K562 (cell line): ENCODE measurements around the gene RNF114. TPM values are rescaled to one million over a fixed set of nuclear protein-coding genes. Genes with fewer than 3 reads are reported as not detected.
A peak's percentile ranks its signal among the peaks of the same experiment; 100 is the strongest.

ENCODE experiments used
- ATAC-seq: fragments of 200-7000 bp; cut with Tn5 transposase; 3 replicates; pipeline ENCODE4 v1.9.1; 2020; ENCODE audit warnings: moderate library complexity
- BruUV-seq: library from RNA; stranded (reverse); fragments of 400-500 nt; replicated peaks from 2 replicates; lab custom pipeline; 2021; lab: Mats Ljungman, UMichigan
- CTCF ChIA-PET: fragments of 300-600 bp; formaldehyde crosslinking; extraction: SDS; loops from one replicate; lab custom pipeline; 2021; ENCODE audit warnings: low intra/inter-chr PET ratio; lab: Yijun Ruan, JAX
- POLR2A ChIA-PET: fragments of 300-600, 350-650 bp; sonication (Branson Sonifier 250); formaldehyde crosslinking; extraction: SDS; loops from one replicate; lab custom pipeline; 2021; ENCODE audit warnings: antibody characterized with exemption, inconsistent platforms; lab: Yijun Ruan, JAX
- DNase-seq, 4 experiments: peaks; one replicate each; pipeline versions ENCODE4 v3.0.0 to v3.0.0-alpha.2; 2011 to 2018; ENCODE audit warnings: low spot score in 3 of 4, mixed read lengths in 3 of 4; ENCODE audit errors: extremely low read depth in 1 of 4
- FAIRE-seq: peaks from 2 replicates; lab custom pipeline; 2011; peaks lifted over from hg19 to GRCh38; lab: Jason Lieb, UNC
- H2AFZ ChIP-seq: 2 replicates; pipeline ENCODE4 v1.6.0; 2011; ENCODE audit warnings: low read depth, low read length, control low read depth, inconsistent platforms
- H3K27ac ChIP-seq: fragments of 200-600 bp; 3 replicates; pipeline ENCODE4 v1.8.0; 2011; ENCODE audit warnings: low read depth, mild to moderate bottlenecking, control low read depth, inconsistent platforms, low read length, moderate library complexity, mixed read lengths; ENCODE audit errors: extremely low read depth
- H3K27me3 ChIP-seq, 2 experiments: fragments of 300-600 bp in 1 of 2; 2 replicates in 1 of 2; 3 replicates in 1 of 2; pipeline versions ENCODE4 v1.6.0 to v1.8.0; 2011; ENCODE audit warnings: inconsistent platforms in 2 of 2, low read length in 2 of 2, mild to moderate bottlenecking in 1 of 2, mixed read lengths in 1 of 2, moderate library complexity in 1 of 2; ENCODE audit not compliant: control insufficient read depth in 2 of 2, insufficient read depth in 2 of 2
- H3K36me3 ChIP-seq: fragments of 300-600 bp; 3 replicates; pipeline ENCODE4 v1.8.0; 2011; ENCODE audit warnings: mild to moderate bottlenecking, low read length, inconsistent platforms; ENCODE audit not compliant: control insufficient read depth, insufficient read depth
- H3K4me1 ChIP-seq, 2 experiments: fragments of 200-600 bp in 1 of 2; replicated peaks in 1 of 2; 2 replicates in 1 of 2; 3 replicates in 1 of 2; pipeline versions ENCODE4 v1.5.1 to v1.8.0; 2011; ENCODE audit warnings: inconsistent platforms in 2 of 2, low read length in 2 of 2, mild to moderate bottlenecking in 1 of 2, mixed read lengths in 1 of 2, moderate library complexity in 1 of 2; ENCODE audit not compliant: control insufficient read depth in 2 of 2, insufficient read depth in 2 of 2
- H3K4me2 ChIP-seq: 2 replicates; pipeline ENCODE4 v1.6.1; 2011; ENCODE audit warnings: low read length, control low read depth, inconsistent platforms, mixed read lengths; ENCODE audit not compliant: insufficient read depth
- H3K4me3 ChIP-seq: fragments of 200-600 bp; sonication (generic), shearing (Covaris generic); 2 replicates; pipeline ENCODE4 v1.5.1; 2016; ENCODE audit warnings: control low read depth, inconsistent platforms
- H3K79me2 ChIP-seq: fragments of 200-600 bp; 3 replicates; pipeline ENCODE4 v1.8.0; 2011; ENCODE audit warnings: low read length, inconsistent platforms; ENCODE audit not compliant: control insufficient read depth, insufficient read depth
- H3K9ac ChIP-seq, 2 experiments: 2 replicates each; pipeline versions ENCODE4 v1.6.0 to v1.6.1; 2011; ENCODE audit warnings: low read depth in 2 of 2, low read length in 2 of 2, control low read depth in 1 of 2, inconsistent platforms in 1 of 2, mild to moderate bottlenecking in 1 of 2, mixed read lengths in 1 of 2; ENCODE audit not compliant: insufficient read depth in 1 of 2
- H3K9me1 ChIP-seq: one replicate; pipeline ENCODE4 v1.6.0; 2011; ENCODE audit warnings: inconsistent platforms, mild to moderate bottlenecking, low read length, moderate library complexity; ENCODE audit not compliant: control insufficient read depth, insufficient read depth
- H3K9me3 ChIP-seq: replicated peaks from 2 replicates; pipeline ENCODE4 v1.5.1; 2011; ENCODE audit warnings: low read depth, low read length, inconsistent platforms; ENCODE audit not compliant: control insufficient read depth, insufficient read depth
- H4K20me1 ChIP-seq: replicated peaks from 2 replicates; pipeline ENCODE4 v1.6.1; 2011; ENCODE audit warnings: low read length, inconsistent platforms, mixed read lengths; ENCODE audit not compliant: control insufficient read depth, insufficient read depth
- IFI16 ChIP-seq: fragments of 250-450 bp; sonication (Bioruptor Pico); IDR thresholded peaks from 2 replicates; pipeline ENCODE4 v2.1.2; 2022; ENCODE audit warnings: mild to moderate bottlenecking, inconsistent platforms
- ILF3 ChIP-seq: fragments of 450-650 bp; IDR thresholded peaks from 2 replicates; pipeline ENCODE4 v1.6.1; 2018; ENCODE audit warnings: antibody characterized with exemption, mild to moderate bottlenecking, moderate library complexity, borderline replicate concordance
- NR2C2 ChIP-seq, 2 experiments: fragments of 200-800 bp in 1 of 2; sonication (Bioruptor generic) in 1 of 2; sonication (generic) in 1 of 2; formaldehyde crosslinking in 1 of 2; IDR thresholded peaks; 2 replicates each; pipeline versions ENCODE4 v1.6.1 to v1.8.0; 2016 to 2022; ENCODE audit warnings: mild to moderate bottlenecking in 1 of 2, missing compliant biosample characterization in 1 of 2, missing genetic modification characterization in 1 of 2, missing genetic modification reagents in 1 of 2
- POLR2G ChIP-seq: fragments of 200-400 bp; formaldehyde crosslinking; IDR thresholded peaks from 2 replicates; pipeline ENCODE4 v1.6.1; 2017; ENCODE audit warnings: low read depth, mild to moderate bottlenecking, antibody characterized with exemption, low read length, moderate library complexity
- RBFOX2 ChIP-seq: fragments of 200-400 bp; formaldehyde crosslinking; IDR thresholded peaks from 2 replicates; pipeline ENCODE4 v1.6.1; 2017; ENCODE audit warnings: low read depth, mild to moderate bottlenecking, low read length, moderate library complexity
- ZFX ChIP-seq: sonication (generic); formaldehyde crosslinking; IDR thresholded peaks from 2 replicates; pipeline ENCODE4 v1.8.0; 2022; ENCODE audit warnings: mild to moderate bottlenecking, missing genetic modification reagents, moderate library complexity
- ZNF3 ChIP-seq: fragments of 250-450 bp; sonication (Bioruptor Pico); IDR thresholded peaks from 2 replicates; pipeline ENCODE4 v1.5.0; 2021; ENCODE audit warnings: mild to moderate bottlenecking, moderate library complexity
- ZNF311 ChIP-seq: fragments of 250-450 bp; sonication (Bioruptor Pico); IDR thresholded peaks from 2 replicates; pipeline ENCODE4 v1.4.0; 2020; ENCODE audit warnings: mild to moderate bottlenecking, moderate library complexity
- ZNF316 ChIP-seq: fragments of 450-650 bp; IDR thresholded peaks from 2 replicates; pipeline ENCODE4 v1.6.1; 2016
- WGBS: fragments of 100-300 bp; shearing (Covaris generic); methylation state at CpG from one replicate; pipeline ENCODE4 v1.1.6; 2016; ENCODE audit warnings: low coverage, mixed read lengths; ENCODE audit not compliant: insufficient coverage; ENCODE audit errors: missing lambda C conversion rate; 5-methylcytosine and 5-hydroxymethylcytosine counted together
- in situ Hi-C: fragments of 300-500 bp; cut with MboI; formaldehyde crosslinking; loops from 4 replicates; pipeline ENCODE4 v1.15.0; 2018; ENCODE audit warnings: inconsistent platforms, mixed read lengths
- intact Hi-C: fragments of 100-400 bp; cut with micrococcal nuclease; formaldehyde crosslinking; loops from 2 replicates; pipeline ENCODE4 v1.14.2; 2022
- polyA plus RNA-seq, 8 experiments: library from polyadenylated mRNA; depleted of rRNA in 4 of 8; stranded (reverse) in 5 of 8; unstranded in 3 of 8; fragments of >200 nt; fragmentation: Nextera tagmentation in 2 of 8; fragmentation: Illumina TruSeq in 1 of 8; extraction: Ambion mirVana in 2 of 8; extraction: Trizol in 1 of 8; gene quantifications; 2 replicates each; pipeline versions ENCODE4 v1.2.1 to v1.2.3, GENCODE V29; 2011 to 2014; ENCODE audit warnings: inconsistent platforms in 1 of 8, missing spikeins in 1 of 8
- total RNA-seq, 7 experiments: library from RNA; depleted of rRNA in 6 of 7; stranded (reverse); fragments of >200 nt in 6 of 7; fragmentation: Illumina TruSeq in 2 of 7; extraction: Trizol in 2 of 7; gene quantifications; 2 replicates each; pipeline versions ENCODE4 v1.2.1 to v1.2.3, GENCODE V29; 2011 to 2021; ENCODE audit warnings: low replicate concordance in 1 of 7
- TF ChIP-seq, protein P1 (sequence below): sonication (generic); formaldehyde crosslinking; IDR thresholded peaks from 2 replicates; pipeline ENCODE4 v1.8.1; 2023; ENCODE audit warnings: mild to moderate bottlenecking, missing genetic modification reagents
- TF ChIP-seq, protein P2 (sequence below): sonication (generic); formaldehyde crosslinking; IDR thresholded peaks from 2 replicates; pipeline ENCODE4 v1.8.1; 2022; ENCODE audit warnings: missing genetic modification reagents

The RNF114 gene
- total and polyA plus RNA-seq, 9 of the 15 experiments (the other 6 are each of a cell fraction or from before 2014, with no cell fraction given): 38.6 to 111 (median 62.6) TPM

DNA sequence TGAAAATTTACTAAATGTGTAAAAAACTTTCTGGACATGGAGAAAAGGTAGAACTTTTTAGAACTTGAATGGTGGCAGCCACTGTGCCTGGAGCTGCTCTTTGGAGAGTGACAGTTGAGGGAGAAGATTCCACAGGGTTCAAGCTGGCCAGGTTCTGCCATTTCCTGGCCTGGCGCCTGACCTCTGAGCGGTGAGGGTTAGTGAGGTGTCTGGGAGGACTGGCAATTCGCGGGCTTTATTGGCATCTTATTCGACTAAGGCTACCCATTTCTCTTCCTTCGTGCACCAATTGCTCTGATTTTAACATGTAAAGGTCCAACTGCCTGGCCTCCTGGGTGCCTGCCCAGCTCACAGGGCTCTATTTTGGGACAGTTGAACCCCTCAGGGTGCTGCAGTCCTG is 49.0 kb downstream of the RNF114 start:
- POLR2A ChIA-PET: interaction anchor here (0.7 to 6.3 kb wide), 14 partner anchors 8 to 203 kb away, joined by 3 to 78 read pairs (median 6); no protein-coding TSS in a partner anchor
- TF ChIP-seq ZNF3 (CRISPR knock-in tag): no peak
- TF ChIP-seq RBFOX2: peak; percentile 65; the same call in 1 of the 2 replicates
- TF ChIP-seq POLR2G: 0 out of 2 replicates have a peak, but pooled peaks have one; percentile 25
- TF ChIP-seq, protein P1, sequence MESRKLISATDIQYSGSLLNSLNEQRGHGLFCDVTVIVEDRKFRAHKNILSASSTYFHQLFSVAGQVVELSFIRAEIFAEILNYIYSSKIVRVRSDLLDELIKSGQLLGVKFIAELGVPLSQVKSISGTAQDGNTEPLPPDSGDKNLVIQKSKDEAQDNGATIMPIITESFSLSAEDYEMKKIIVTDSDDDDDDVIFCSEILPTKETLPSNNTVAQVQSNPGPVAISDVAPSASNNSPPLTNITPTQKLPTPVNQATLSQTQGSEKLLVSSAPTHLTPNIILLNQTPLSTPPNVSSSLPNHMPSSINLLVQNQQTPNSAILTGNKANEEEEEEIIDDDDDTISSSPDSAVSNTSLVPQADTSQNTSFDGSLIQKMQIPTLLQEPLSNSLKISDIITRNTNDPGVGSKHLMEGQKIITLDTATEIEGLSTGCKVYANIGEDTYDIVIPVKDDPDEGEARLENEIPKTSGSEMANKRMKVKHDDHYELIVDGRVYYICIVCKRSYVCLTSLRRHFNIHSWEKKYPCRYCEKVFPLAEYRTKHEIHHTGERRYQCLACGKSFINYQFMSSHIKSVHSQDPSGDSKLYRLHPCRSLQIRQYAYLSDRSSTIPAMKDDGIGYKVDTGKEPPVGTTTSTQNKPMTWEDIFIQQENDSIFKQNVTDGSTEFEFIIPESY: peak; percentile 85
- TF ChIP-seq NR2C2 (CRISPR knock-in tag; IDR thresholded peaks at IDR 0.05): no peak
- TF ChIP-seq NR2C2 (tag; IDR thresholded peaks at IDR 0.05): peak; percentile 32; the same call in 1 of the 2 replicates
- TF ChIP-seq ZFX (CRISPR knock-in tag): peak; percentile 17; the same call in 1 of the 2 replicates
- TF ChIP-seq ZNF311: no peak
- TF ChIP-seq ZNF316: no peak
- TF ChIP-seq ILF3: no peak
- TF ChIP-seq IFI16 (CRISPR knock-in tag): no peak
- TF ChIP-seq, protein P2, sequence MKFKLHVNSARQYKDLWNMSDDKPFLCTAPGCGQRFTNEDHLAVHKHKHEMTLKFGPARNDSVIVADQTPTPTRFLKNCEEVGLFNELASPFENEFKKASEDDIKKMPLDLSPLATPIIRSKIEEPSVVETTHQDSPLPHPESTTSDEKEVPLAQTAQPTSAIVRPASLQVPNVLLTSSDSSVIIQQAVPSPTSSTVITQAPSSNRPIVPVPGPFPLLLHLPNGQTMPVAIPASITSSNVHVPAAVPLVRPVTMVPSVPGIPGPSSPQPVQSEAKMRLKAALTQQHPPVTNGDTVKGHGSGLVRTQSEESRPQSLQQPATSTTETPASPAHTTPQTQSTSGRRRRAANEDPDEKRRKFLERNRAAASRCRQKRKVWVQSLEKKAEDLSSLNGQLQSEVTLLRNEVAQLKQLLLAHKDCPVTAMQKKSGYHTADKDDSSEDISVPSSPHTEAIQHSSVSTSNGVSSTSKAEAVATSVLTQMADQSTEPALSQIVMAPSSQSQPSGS (CRISPR knock-in tag): no peak
- peak overlapping the region; percentile 92 for H3K4me3 ChIP-seq
- BruUV-seq: TSS peak; percentile 31
- no peaks in the 10 kb centered on the region; the same call in 1 of the 2 replicates for H4K20me1 ChIP-seq
- CTCF ChIA-PET: interaction anchor here (0.6 kb wide), 1 partner anchor 191 kb away, joined by 5 read pairs; no protein-coding TSS in a partner anchor
- H3K9ac ChIP-seq: peak overlapping the region in 1 of 2 experiments; percentile 85; a peak in 3 of 4 replicates
- ATAC-seq (no peak), DNase-seq (no peak), FAIRE-seq (no peak)
- H3K9me3 ChIP-seq: no peaks in the 10 kb centered on the region
- no peak overlapping the region; the same call in 2 of the 3 replicates for H3K27ac ChIP-seq
- no peaks in the 10 kb centered on the region for H3K27me3 ChIP-seq
- H3K9me1 ChIP-seq: peaks cover 8% of the 10 kb centered on the region
- H3K4me2 ChIP-seq: peak overlapping the region; percentile 98
- in situ Hi-C loops: no loop called here
- intact Hi-C loops: loop anchor here (10.0 kb wide), 1 partner anchor 480 kb away; no protein-coding TSS in a partner anchor
- H2AFZ ChIP-seq: no peak overlapping the region
- peaks cover 50% of the 10 kb centered on the region for H3K79me2 ChIP-seq
- 62% methylated on average over 6 of the region's 6 CpGs for WGBS
- H3K36me3 ChIP-seq: peaks cover 55% of the 10 kb centered on the region
- H3K4me1 ChIP-seq: peaks cover 79% of the 10 kb centered on the region in 2 experiments
